GM19043 (cell line): Measurements from ENCODE around the gene GON7.
"Not testable (repeated sequence)": the region's sequence is repeated elsewhere in the genome, so short reads cannot be mapped to it uniquely, and the experiment has no call there.

ENCODE experiments used
- ATAC-seq: cut with Tn5 transposase; IDR thresholded peaks from one replicate; pipeline ENCODE4 v1.9.1; 2021; ENCODE audit warnings: low read depth; ENCODE audit not compliant: unreplicated experiment

GON7 gene

GRCh38 chr14:93160353-93160801 is 46.5 kb downstream of the GON7 start:
- no peak for ATAC-seq

GRCh38 chr14:93159625-93160352 is 47.1 kb downstream of the GON7 start:
- not testable (repeated sequence) for ATAC-seq

- ATAC-seq = not testable (repeated sequence)
Observed at GRCh38 chr14:93158349-93158748, 48.5 kb downstream of the GON7 start.

GRCh38 chr14:93156693-93157369 is 50.0 kb downstream of the GON7 start:
- ATAC-seq = no peak

- no peak for ATAC-seq
Observed at GRCh38 chr14:93155667-93156066, 51.2 kb downstream of the GON7 start.

- no peak for ATAC-seq
Observed at GRCh38 chr14:93153121-93153520, 53.7 kb downstream of the GON7 start.
